GM19238 (cell line): ENCODE results near the gene SERP2.

Experiments
- DNase-seq: peaks from one replicate; pipeline ENCODE4 v3.0.0; 2011; ENCODE audit warnings: low spot score; ENCODE audit not compliant: insufficient read length

SERP2 gene

DNA sequence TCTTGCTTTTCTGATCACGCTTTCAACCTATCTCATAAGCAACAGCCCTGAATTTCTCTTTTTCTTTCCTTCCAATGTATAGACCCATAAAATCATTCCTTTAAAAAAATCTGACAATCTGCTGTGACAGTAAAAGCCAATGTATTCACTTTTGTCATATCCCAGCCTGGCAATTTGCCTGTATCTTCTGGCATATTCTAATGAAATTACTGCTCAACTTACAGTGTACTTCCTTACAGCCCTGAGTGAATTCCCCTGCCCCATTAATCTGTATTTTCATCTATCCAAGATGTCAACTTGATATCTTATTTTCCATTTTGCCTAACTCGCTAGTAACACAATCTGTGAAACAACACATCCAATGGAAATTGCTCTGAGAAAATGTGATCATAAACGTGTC, 18.0 kb upstream of the SERP2 start:
- no peak for DNase-seq

DNA sequence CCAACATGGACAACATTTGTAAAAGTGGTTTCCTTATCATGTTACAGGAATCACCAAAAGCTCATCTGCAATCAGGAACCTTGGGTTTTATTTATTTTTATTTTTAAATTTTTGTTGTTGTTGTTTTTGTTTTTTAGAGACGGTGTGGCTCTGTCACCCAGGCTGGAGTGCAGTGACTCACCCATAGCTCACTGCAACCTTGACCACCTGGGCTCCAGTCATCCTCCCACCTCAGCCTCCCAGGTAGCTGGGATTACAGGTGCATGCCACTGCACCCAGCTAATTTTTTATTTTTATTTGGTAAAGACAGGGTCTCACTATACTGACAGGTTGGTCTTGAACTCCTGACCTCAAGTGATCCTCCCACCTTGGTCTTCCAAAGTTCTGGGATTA, 13.6 kb upstream of the SERP2 start:
- no peak for DNase-seq

DNA sequence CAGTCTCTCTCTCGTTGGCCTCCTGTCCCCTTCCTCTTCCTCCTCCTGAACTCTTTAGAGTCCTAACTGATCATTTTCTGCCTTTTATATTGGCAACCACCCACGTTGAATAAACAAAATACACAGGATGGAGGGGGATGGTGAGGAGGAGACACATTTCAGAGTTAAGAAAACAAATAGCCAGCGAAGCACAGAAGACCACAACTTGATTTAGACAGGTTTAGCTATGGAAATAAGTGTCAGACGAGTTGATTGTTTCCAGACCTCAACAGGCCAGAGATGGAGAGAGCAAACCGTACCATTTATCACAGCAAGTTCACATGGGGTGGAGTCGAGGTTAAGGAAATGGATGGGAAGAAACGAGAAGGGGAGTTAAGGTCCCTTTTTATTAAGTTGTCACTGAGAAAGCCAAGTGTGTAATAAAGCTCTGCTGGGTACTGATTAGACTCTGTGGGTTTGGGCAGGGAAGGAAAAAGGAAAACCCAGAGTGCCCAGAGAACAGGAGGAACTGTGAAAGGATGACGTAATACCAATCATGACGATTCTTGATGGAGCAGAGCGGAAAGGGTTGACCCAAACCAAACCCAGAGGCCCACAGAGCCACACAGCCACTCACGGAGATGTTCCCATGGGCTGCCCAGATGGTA, 11.1 kb upstream of the SERP2 start:
- DNase-seq, result no peak

DNA sequence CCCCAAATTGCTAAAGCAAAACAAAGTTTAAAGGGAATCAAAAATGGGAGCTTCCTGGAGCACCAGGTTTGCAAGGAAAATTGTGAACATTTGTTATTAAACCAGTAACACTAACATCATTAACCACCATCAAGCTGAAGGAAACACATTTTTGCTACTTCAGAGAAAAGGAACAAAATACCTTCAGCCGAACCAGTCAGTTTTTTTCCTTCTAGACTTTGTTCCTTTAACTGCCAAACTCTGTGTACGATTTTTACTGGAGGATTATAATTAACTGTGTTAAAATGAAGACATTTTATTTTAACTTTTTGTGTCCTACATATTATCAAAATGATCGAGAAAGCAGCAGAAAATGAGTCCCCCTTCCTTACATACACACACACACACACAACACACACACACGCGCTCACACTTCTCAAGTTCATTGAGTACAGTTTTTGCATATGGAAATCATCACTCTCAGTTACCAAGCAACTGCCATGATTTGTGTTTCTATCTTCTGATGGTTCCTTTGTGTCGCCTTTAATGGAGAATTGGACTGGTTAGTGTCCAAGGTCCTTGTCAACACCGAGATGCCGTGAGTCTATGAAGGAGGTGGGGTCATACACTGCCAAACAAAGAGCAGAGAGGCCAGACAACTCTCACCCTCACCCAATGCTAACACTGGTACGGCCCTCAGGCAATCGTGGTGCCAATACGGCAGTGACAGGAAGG, 9.8 kb upstream of the SERP2 start:
- DNase-seq, result no peak

DNA sequence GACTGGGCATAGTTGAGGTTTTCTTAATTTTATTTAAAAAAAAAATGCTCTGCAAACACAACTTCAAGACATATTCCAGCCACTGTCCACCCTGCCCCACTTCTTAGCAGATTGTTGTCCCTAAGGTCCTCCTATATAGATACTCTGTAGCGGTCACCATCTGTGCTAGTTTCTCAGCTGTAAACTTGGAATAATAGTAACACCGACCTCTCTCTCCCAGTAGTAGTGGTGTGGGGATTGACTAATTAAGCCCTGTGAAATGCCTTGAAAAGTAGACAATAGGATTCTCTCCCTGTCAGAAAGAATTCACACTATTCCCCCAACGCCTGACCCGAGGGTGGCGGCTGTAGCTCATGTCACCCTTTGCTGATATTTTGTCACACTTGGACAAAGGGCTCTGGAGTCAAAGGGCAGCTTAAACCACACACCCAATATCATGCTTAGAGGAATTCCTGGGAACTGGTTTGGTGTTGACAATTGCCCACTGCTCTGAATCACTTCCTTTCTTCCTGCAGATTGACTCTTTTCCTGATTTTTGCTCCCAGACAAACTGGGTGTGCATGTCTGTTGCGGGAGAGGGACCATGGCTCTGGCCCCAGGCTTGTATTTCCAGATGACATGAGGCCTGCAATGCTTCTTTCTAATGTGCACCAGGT, 9.2 kb upstream of the SERP2 start:
- DNase-seq, result no peak

DNA sequence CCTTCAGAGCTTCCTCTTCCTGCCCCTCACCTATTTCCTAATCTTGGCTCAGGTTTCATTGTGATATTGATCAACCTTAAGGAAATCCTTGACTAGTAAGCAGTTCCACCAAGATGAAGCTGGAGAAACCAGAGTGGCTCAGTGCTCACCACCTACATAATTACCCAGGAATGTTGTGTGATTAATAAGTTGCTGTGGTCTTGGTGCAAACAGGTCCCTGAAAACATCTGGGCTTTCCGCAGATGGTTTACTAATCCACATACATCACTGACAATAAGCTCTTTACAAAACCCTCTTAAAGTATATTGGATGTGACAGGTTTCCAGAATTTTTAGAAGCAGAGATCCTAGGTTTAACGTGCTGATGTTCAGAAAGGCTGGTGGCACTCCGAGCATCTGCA, 8.6 kb upstream of the SERP2 start:
- no peak for DNase-seq

DNA sequence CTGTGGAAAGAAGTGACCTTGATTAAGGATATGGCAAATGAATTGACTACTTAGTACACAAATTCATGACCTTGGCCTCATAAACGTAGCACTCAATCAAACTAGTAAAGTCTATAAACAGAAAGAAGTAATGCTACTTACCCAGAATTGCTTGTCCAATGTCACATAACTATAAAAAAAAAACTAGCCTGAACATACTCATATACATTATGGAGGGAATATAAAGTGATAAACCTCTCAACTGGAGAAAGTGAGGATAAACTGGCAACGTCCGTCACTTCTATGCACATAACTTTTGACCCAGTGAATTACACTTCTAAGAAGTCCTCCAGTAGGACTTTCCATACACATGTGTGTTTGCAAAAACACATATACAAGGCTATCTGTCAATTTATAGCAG, 7.7 kb upstream of the SERP2 start:
- no peak for DNase-seq

DNA sequence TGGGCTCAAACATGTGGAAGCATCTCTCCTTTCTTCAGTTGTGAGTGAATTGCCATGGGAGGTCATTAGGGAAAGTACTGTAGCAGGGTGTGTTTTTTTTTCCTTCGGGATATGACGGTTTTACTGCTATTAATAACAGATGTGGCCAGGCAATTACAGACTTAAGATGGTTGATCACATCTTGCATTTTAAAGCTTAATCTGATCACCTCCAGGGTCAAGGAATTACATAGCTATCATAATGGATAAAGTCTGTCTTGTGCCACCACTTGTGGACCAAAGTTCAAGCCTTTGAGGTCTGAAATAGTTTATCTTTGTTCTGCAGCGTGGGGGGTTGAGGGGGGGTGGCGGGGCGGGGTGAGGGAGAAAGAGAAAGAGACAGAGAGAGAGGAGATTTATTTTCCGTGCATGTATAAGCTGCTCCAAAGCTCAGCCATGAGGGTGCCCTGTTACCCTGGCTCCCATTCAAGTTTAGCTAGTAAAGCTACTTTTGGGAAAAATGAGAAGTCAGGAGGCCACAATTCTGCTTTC, 5.5 kb upstream of the SERP2 start:
- DNase-seq, result no peak

DNA sequence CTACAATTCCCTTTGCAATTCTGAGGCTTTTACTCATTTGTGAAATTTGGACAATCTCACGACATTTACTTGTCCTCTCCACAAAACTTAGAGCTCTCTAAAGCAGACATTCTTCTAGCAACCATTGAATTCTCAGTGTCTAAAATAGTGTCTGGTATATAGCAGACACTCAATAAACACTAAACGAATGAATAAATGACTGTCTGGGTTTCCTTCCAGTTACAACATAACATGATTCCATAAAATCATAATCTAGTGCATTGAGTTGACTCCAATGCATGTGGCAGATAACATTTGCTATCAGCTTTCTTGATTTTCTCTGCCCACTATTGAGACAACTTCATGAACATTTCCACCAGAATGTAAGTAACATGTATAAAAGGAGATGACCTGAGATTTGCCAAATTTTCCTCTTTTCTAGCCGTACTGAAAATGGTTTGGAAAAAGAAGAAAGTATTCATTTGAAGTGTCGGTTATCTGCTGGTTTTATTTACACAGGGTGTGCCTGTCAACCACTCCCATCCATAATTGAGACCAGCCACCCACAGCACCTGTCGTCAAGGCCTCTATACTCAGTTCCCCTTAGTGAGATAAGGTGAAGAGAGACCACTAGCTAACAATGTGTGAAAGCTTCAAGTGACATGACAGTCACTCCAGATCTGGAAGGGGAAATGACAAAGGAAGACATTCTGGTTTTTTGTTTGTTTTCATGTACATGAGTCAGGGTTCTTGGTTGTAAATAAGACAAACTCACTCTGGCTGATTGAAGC, 4.8 kb upstream of the SERP2 start:
- DNase-seq, result no peak

DNA sequence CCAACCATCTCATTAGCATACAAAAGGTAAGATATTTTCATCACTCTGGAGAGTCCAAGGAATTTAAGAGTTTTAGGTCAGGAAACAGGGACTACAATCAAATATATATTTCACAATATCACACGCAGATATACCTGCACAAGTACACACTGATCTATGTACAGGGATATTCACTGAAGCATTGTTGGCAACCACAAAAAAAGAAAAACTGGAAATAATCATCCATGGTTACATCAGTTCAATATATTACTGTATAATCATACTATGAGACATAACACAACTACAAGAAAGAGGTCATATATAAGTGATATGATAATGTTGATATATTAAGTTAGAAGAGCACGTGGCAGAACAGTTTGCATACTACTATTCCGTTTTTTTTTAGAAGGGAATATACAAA, 2.2 kb upstream of the SERP2 start:
- DNase-seq, result no peak

DNA sequence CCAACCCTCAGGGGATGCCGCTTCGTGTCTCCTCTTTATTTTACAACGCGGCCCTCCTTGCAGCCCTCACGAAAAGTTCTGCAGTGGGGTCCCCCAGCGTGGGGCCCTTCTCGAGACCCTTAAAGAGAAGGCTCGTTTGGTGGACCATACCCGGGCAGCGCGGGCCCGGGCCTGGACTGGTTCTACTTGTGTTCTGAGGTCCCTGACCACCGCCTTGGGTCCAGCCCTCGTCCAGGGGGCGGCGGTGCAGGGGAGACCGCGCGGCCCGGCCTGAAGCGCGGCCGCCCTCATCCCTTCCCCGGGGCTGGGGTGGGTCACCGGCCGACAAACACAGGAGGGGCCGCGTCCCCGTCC, 400 bp upstream of the SERP2 start:
- DNase-seq, result no peak

DNA sequence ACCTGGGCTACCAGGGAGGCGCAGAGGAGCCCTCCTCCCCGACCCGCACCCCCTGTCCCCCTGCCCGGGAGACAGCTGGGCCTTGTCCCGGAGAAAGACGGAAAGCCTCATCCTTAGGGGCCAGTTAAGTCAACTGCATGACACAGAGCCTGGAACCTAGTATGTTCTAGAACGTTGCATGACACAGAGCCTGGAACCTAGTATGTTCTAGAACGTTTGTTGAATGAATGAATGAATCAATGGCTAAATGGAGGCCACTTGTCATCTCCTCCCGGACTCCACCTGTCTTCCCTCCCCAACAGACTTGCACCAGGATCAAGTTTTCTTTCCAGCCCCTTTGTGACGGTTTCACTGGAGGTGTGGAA, 706 bp downstream of the SERP2 start:
- DNase-seq, result no peak

DNA sequence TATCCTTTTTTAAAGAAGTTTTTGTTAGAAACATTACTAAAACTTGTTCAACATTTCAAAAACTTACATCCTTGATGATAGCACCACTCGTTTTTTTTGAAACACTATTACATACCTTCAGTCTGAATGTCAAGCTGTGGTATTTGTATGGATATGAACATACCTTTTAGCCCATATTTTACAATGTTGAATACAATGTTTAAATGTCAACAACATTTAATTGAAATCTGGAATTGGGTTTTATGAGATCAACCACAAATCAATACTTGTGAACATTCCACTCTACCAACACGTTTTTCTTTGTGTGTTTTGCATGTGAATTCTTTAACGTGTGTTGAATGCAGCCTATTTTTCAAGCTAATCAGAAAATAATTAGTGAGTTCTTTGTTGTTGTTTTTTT, 4.7 kb downstream of the SERP2 start:
- DNase-seq, result no peak

DNA sequence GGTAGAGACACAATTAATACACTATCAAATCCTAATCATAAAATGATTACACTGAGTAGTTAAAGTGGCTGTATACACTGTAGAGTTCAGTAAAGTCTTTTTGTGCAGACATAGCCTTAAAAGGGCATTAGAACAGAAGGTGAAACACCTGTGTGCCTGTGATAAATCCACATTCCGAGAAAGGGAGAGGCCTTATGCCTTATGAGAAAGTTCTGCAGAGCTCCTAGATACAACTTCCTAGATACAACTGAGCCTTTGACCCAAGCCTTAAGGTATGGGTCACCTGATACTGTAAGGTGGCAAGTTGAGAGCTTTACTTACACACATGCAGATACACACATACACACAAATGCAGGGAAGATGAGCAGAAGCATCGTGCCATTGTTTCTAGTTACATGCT, 6.3 kb downstream of the SERP2 start:
- DNase-seq, result no peak

DNA sequence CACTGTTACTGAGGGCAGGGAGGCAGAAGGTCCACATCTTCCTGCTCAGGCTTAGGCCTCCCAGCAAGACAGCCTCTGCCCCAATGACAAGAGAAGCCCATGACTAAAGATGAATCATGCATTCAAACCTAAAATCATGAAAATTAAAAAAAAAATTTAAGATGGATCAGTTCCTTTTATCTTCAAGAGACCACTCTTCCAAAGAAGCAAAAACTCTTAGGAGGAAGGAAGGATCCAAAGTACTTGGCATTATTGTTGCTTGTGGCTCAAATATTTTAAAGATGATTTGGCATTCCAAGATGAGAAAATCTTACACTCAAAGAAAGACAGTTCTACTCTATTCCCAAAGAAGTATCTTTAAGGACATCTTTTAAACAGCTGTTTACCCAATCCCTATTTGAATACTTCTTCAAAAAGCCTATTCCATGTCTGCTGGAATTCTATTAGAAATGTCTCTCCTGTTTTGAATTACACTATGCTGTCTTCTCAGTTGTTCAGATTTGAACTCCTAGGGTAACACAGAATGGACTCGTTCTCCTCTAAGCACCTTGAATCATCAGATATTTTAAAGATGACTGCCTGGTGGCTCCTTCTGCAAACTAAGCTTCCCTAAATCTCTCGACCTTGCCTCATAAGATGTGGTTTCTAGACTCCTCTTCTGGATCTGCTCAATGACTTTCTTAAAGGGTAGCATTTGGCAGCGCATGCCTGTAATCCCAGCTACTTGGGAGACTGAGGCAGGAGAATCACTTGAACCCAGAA, 7.0 kb downstream of the SERP2 start:
- no peak for DNase-seq

DNA sequence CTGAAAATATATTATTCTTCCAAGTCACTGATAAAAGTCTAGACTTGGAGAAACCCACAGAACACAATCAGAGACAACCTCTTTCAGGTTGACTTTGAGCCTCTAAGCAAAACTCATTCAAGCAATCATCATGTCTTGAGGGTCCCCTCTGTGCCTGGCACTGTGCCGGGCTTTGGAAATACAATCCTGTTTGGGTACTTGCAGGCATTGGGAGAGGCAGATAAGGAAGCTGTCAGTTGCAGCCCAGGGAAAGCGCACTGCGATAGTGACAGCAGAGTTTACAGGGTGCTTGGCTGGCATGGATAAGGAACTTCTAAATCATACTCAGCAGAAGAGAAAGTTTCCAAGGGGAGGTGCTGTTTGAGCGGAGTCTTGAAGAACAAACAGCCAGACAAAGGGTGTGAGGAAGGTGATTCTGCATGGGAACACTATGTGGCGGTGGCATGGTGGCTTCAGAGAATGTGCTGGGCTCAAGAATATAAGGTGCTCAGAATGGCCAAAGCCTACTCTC, 9.1 kb downstream of the SERP2 start:
- no peak for DNase-seq

DNA sequence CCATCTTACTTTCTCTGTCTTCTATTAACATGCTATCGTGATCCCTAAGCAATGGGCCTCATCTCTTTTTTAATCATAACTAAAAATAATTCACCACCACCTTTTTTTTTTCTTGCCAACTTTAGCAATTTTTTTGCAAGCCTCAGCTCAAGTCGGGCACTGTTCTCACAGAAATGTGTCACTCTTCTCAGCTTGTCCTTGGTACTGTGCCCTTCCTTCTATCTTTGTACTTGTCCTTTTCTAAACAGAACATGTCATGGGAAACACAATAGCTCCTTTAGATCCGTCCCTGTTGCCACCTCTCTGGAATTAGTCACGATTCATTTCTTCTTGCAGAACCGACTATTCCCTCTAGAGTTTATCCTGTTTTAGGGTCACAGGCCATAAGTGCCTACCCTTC, 10.3 kb downstream of the SERP2 start:
- DNase-seq, result no peak

DNA sequence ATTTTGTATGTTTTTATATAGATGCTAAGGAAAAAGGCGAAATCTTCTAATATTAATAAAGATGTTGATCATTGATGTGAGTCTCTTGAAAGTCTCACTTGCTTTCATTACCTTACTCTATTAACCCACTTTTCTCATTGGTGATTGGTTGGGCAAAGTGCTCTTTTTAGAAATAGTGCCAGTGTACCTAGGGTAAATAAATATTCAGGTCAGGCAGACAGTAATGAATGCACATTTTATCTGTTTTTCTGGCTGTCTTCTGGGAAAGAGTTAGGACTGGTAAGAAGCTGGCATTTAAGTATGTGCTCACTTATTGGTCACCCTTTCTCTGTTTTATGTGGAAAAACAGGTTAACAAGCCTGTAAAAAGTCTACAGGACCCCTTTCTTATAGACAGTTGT, 11.2 kb downstream of the SERP2 start:
- no peak for DNase-seq

DNA sequence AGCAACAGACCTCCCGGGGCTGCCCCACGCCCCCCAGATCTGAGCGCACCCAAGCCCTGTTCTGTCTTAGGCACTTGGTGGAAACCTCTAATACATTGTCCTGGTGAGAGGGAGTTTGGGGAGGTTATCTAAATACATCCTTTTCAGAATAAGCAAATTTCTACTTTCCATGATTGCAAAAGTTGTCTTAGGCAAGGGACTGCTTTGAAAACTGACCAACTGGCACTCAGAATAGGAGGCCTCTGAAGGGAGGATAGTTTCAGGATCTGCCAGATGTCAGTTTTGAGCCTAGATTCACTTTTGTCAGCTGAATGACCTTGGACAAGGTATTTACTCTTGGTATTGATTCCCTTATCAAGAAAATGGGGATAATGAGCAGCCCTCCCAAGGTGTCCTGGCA, 11.8 kb downstream of the SERP2 start:
- DNase-seq, result no peak

DNA sequence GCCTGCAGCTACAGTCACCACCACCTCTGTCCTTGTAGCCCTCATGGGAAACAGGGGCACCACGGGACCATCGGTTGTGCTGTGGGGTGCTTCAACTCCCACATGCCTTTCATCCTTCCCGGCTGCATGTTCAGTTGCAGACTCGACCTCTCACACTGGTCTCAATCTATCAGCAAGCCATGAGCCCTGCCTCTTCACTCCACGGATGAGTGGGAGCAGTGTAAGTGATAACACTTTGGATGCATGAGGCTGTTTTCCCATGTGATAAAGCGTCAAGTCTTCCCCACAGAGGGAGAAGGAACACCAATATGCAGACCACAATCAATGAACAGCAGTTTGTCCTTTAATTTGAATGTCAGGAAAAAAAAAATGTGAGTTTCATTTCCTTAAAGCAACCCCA, 12.2 kb downstream of the SERP2 start:
- no peak for DNase-seq

DNA sequence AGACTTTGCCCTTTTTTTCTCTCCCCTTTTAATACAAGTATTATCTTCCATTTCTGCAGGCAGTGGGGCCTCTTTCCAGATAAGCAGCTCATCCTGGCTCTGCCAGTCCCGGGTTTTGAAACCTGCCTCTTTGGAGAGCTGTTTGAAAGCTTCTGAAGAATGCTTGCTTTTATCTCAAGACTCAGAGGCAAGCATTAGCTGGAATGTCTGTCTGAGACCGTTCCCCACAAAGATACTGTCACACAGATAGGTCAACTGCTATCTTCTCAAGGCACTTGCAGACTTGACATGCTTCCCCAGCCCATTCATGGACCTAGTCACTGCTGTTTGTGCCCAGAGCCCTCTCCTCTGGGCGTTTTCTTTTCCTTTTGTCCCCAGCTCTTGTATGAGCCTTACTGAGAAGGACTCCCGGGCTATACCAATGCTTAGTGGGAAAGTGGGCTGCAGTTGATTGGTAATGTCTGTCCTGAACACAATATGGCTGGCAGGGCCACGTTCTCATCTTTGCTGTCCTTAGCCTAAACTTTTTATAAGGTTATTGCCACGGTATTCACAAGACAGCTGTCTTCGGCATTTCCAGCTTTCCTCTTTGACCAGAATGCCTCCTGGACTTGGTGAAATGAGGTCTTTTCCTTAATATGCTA, 13.4 kb downstream of the SERP2 start:
- no peak for DNase-seq
